Bronchial epithelial cell (primary cell): ENCODE measurements around the gene SLC12A3. TPM values are rescaled to one million over a fixed set of nuclear protein-coding genes. Genes with fewer than 3 reads are reported as not detected.

Experiments
- DNase-seq: peaks from one replicate; pipeline ENCODE4 v3.0.0-alpha.2; 2010; ENCODE audit warnings: low read depth
- FAIRE-seq: peaks from 2 replicates; lab custom pipeline; 2011; peaks lifted over from hg19 to GRCh38; lab: Jason Lieb, UNC
- H3K27me3 ChIP-seq: 2 replicates; pipeline ENCODE4 v1.5.1; 2011; ENCODE audit warnings: low read length; ENCODE audit not compliant: control insufficient read depth, insufficient read depth
- H3K36me3 ChIP-seq: 2 replicates; pipeline ENCODE4 v1.5.1; 2011; ENCODE audit warnings: low read length; ENCODE audit not compliant: control insufficient read depth, insufficient read depth
- H3K4me3 ChIP-seq: 2 replicates; pipeline ENCODE4 v1.5.1; 2011; ENCODE audit warnings: mild to moderate bottlenecking, low read depth, low read length, control low read depth
- CTCF ChIP-seq: IDR thresholded peaks from 2 replicates; pipeline ENCODE4 v1.5.1; 2011; ENCODE audit warnings: mild to moderate bottlenecking, moderate library complexity, low read length, control low read depth, inconsistent platforms; ENCODE audit not compliant: insufficient read depth, severe bottlenecking
- total RNA-seq: library from RNA; depleted of rRNA; stranded (reverse); fragments of >200 nt; gene quantifications from 2 replicates; pipeline ENCODE4 v1.2.1, GENCODE V29; 2014

Gene SLC12A3
- total RNA-seq, 1 donor from 2014 or later: not detected

GRCh38 chr16:56885446-56886162, 20.6 kb downstream of the SLC12A3 start:
- H3K4me3 ChIP-seq: no peak overlapping the region
- no peaks in the 10 kb centered on the region for H3K27me3 ChIP-seq
- FAIRE-seq (no peak), DNase-seq (no peak)
- no peak for TF ChIP-seq CTCF
- no peaks in the 10 kb centered on the region for H3K36me3 ChIP-seq

- FAIRE-seq (no peak), DNase-seq (no peak)
- H3K4me3 ChIP-seq: no peak overlapping the region
- H3K36me3 ChIP-seq: no peaks in the 10 kb centered on the region
- H3K27me3 ChIP-seq: no peaks in the 10 kb centered on the region
- TF ChIP-seq CTCF: no peak
These were observed 21.3 kb downstream of the SLC12A3 start for GRCh38 chr16:56886296-56886695.

GRCh38 chr16:56886826-56887225, 21.8 kb downstream of the SLC12A3 start:
- H3K36me3 ChIP-seq: no peaks in the 10 kb centered on the region
- no peak for DNase-seq
- H3K4me3 ChIP-seq: no peak overlapping the region
- TF ChIP-seq CTCF: no peak
- no peaks in the 10 kb centered on the region for H3K27me3 ChIP-seq
- FAIRE-seq: no peak

DNA sequence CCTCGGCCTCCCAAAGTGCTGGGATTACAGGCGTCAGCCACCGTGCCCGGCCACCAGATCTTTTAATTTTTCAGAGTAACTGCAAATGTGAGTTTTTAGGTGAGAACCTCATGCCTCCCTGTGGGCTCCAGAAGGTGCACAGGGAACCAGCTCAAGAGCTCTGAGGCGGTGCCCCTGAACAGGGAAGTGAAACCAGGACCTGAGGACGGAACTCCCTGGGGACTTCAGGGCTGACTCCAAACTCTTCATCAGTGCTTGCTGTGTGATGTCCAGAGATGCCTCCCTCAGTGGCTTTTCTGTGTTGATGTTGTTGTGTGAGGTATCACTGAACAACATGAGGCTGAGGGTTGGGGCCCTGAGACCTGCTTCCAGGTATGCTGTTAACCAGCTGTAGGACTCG, 23.8 kb downstream of the SLC12A3 start:
- Histone ChIP-seq H3K36me3 (no peaks in the 10 kb centered on the region), H3K27me3 (no peaks in the 10 kb centered on the region), H3K4me3 (no peak overlapping the region)
- FAIRE-seq (no peak), DNase-seq (no peak)
- TF ChIP-seq CTCF: no peak

GRCh38 chr16:56889206-56889605, 24.2 kb downstream of the SLC12A3 start:
- TF ChIP-seq CTCF: no peak
- DNase-seq (no peak), FAIRE-seq (no peak)
- H3K27me3 ChIP-seq: no peaks in the 10 kb centered on the region
- H3K4me3 ChIP-seq: no peak overlapping the region
- no peaks in the 10 kb centered on the region for H3K36me3 ChIP-seq

DNA sequence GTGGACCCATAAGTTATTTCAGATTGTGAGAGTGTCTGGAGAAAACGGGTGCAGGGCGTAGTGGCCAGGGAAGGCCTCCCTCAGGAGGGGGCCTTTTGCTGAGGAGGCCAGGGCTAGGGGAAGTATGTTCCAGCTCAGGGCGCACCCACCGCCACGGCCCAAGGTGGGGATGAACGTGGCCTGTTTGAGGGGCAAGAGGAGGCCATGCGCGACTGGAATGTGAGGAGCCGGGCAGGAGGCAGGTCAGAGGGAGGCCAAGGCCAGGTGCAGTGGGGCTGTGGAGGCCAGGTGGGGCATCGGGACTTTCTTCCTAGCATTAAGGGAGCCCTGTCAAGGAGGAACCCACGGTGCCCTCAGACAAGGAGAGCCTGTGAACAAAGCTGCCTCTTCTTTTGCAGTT, 26.7 kb downstream of the SLC12A3 start:
- FAIRE-seq (no peak), DNase-seq (no peak)
- TF ChIP-seq CTCF: no peak
- Histone ChIP-seq H3K36me3 (no peaks in the 10 kb centered on the region), H3K4me3 (no peak overlapping the region), H3K27me3 (no peaks in the 10 kb centered on the region)
